ENCODE data around the gene DBX1. TPM values are rescaled to one million over a fixed set of nuclear protein-coding genes. Genes with fewer than 3 reads are reported as not detected.

Gene DBX1
- total RNA-seq, 3 donors from 2014 or later (not counting 1 experiment from before 2014, with no cell fraction given) = not detected

GRCh38 chr11:20120134-20120925, 39.9 kb downstream of the DBX1 start:
- Mint-ChIP-seq H3K36me3 (no peaks in the 10 kb centered on the region), H3K9me3 (no peaks in the 10 kb centered on the region), H3K27ac (no peak overlapping the region), H3K4me3 (no peak overlapping the region), H3K4me1 (no peaks in the 10 kb centered on the region), H3K27me3 (ENCODE audit: low read depth in 2 of 2) (peaks cover 18% of the 10 kb centered on the region in 2 donors)
- Histone ChIP-seq H3K9me3 (ENCODE audit: control insufficient read depth, insufficient read depth, low read length) (no peaks in the 10 kb centered on the region), H3K4me3 (ENCODE audit: low read length) (no peak overlapping the region), H3K27ac (ENCODE audit: low read length) (no peak overlapping the region), H3K27me3 (ENCODE audit: control insufficient read depth, insufficient read depth, low read length) (no peaks in the 10 kb centered on the region), H3K36me3 (ENCODE audit: control insufficient read depth, insufficient read depth, low read length) (no peaks in the 10 kb centered on the region), H3K4me1 (ENCODE audit: control insufficient read depth, insufficient read depth, low read length) (no peaks in the 10 kb centered on the region)
- intact Hi-C loops (cut with micrococcal nuclease) = no loop called here
- TF ChIP-seq, protein P1, sequence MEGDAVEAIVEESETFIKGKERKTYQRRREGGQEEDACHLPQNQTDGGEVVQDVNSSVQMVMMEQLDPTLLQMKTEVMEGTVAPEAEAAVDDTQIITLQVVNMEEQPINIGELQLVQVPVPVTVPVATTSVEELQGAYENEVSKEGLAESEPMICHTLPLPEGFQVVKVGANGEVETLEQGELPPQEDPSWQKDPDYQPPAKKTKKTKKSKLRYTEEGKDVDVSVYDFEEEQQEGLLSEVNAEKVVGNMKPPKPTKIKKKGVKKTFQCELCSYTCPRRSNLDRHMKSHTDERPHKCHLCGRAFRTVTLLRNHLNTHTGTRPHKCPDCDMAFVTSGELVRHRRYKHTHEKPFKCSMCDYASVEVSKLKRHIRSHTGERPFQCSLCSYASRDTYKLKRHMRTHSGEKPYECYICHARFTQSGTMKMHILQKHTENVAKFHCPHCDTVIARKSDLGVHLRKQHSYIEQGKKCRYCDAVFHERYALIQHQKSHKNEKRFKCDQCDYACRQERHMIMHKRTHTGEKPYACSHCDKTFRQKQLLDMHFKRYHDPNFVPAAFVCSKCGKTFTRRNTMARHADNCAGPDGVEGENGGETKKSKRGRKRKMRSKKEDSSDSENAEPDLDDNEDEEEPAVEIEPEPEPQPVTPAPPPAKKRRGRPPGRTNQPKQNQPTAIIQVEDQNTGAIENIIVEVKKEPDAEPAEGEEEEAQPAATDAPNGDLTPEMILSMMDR (IDR thresholded peaks at IDR 0.05) = no peak
- no peak for DNase-seq
- WGBS (ENCODE audit: insufficient coverage) = 93% methylated on average over 4 of the region's 7 CpGs
- ATAC-seq = no peak

GRCh38 chr11:20119315-20119714, 41.0 kb downstream of the DBX1 start:
- no peaks in the 10 kb centered on the region for H3K36me3 Mint-ChIP-seq
- peaks cover 18% of the 10 kb centered on the region in 2 donors for H3K27me3 Mint-ChIP-seq (ENCODE audit: low read depth in 2 of 2)
- 94% methylated on average over 11 of the region's 12 CpGs for WGBS (ENCODE audit: insufficient coverage)
- DNase-seq (no peak), ATAC-seq (no peak)
- no peak overlapping the region for H3K4me3 Mint-ChIP-seq
- no peak overlapping the region for H3K27ac Mint-ChIP-seq
- H3K4me3 ChIP-seq (ENCODE audit: low read length) = no peak overlapping the region
- intact Hi-C loops (cut with micrococcal nuclease) = no loop called here
- no peaks in the 10 kb centered on the region for H3K4me1 Mint-ChIP-seq
- no peaks in the 10 kb centered on the region for H3K36me3 ChIP-seq (ENCODE audit: control insufficient read depth, insufficient read depth, low read length)
- H3K9me3 ChIP-seq (ENCODE audit: control insufficient read depth, insufficient read depth, low read length) = no peaks in the 10 kb centered on the region
- H3K4me1 ChIP-seq (ENCODE audit: control insufficient read depth, insufficient read depth, low read length) = no peaks in the 10 kb centered on the region
- H3K27ac ChIP-seq (ENCODE audit: low read length) = no peak overlapping the region
- TF ChIP-seq, protein P1 (IDR thresholded peaks at IDR 0.05) = no peak
- H3K9me3 Mint-ChIP-seq = no peaks in the 10 kb centered on the region
- no peaks in the 10 kb centered on the region for H3K27me3 ChIP-seq (ENCODE audit: control insufficient read depth, insufficient read depth, low read length)

GRCh38 chr11:20118209-20118608, 42.1 kb downstream of the DBX1 start:
- Histone ChIP-seq H3K4me3 (ENCODE audit: low read length) (no peak overlapping the region), H3K27me3 (ENCODE audit: control insufficient read depth, insufficient read depth, low read length) (no peaks in the 10 kb centered on the region), H3K9me3 (ENCODE audit: control insufficient read depth, insufficient read depth, low read length) (no peaks in the 10 kb centered on the region), H3K4me1 (ENCODE audit: control insufficient read depth, insufficient read depth, low read length) (no peaks in the 10 kb centered on the region), H3K36me3 (ENCODE audit: control insufficient read depth, insufficient read depth, low read length) (no peaks in the 10 kb centered on the region), H3K27ac (ENCODE audit: low read length) (no peak overlapping the region)
- H3K4me3 Mint-ChIP-seq = no peak overlapping the region
- intact Hi-C loops (cut with micrococcal nuclease) = no loop called here
- TF ChIP-seq, protein P1 (IDR thresholded peaks at IDR 0.05) = no peak
- H3K27me3 Mint-ChIP-seq (ENCODE audit: low read depth in 2 of 2) = peaks cover 18% of the 10 kb centered on the region in 2 donors
- H3K36me3 Mint-ChIP-seq = no peaks in the 10 kb centered on the region
- 96% methylated on average over 15 of the region's 15 CpGs for WGBS (ENCODE audit: insufficient coverage)
- H3K4me1 Mint-ChIP-seq = no peaks in the 10 kb centered on the region
- ATAC-seq (no peak), DNase-seq (no peak)
- no peak overlapping the region for H3K27ac Mint-ChIP-seq
- no peaks in the 10 kb centered on the region for H3K9me3 Mint-ChIP-seq

DNA sequence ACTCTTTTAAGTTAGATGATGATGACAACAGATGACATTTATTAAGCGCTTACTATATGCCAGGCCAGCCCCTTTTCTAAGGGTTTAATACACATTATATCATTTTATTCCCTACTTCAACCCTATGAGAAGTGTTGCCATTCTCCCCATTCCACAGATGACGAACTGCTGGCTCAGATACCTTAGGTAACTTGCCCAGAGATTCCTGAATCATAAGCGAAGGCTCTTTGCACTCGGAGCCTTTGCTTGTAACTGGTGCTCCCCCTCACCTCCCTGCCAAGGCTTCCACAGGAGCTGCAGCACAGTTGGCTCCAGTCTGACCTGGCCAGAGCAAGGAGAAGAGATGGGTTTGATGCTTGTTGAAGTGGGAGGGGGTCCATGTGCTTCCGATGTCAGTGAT, 43.0 kb downstream of the DBX1 start:
- Mint-ChIP-seq H3K36me3 (no peaks in the 10 kb centered on the region), H3K4me3 (no peak overlapping the region), H3K9me3 (no peaks in the 10 kb centered on the region), H3K27ac (no peak overlapping the region), H3K4me1 (no peaks in the 10 kb centered on the region), H3K27me3 (ENCODE audit: low read depth in 2 of 2) (peaks cover 18% of the 10 kb centered on the region in 2 donors)
- no peaks in the 10 kb centered on the region for H3K9me3 ChIP-seq (ENCODE audit: control insufficient read depth, insufficient read depth, low read length)
- no peaks in the 10 kb centered on the region for H3K27me3 ChIP-seq (ENCODE audit: control insufficient read depth, insufficient read depth, low read length)
- 85% methylated on average over 5 of the region's 5 CpGs for WGBS (ENCODE audit: insufficient coverage)
- no peak overlapping the region for H3K4me3 ChIP-seq (ENCODE audit: low read length)
- intact Hi-C loops (cut with micrococcal nuclease) = no loop called here
- TF ChIP-seq, protein P1 (IDR thresholded peaks at IDR 0.05) = no peak
- H3K27ac ChIP-seq (ENCODE audit: low read length) = no peak overlapping the region
- no peak for DNase-seq
- ATAC-seq = no peak
- no peaks in the 10 kb centered on the region for H3K36me3 ChIP-seq (ENCODE audit: control insufficient read depth, insufficient read depth, low read length)
- no peaks in the 10 kb centered on the region for H3K4me1 ChIP-seq (ENCODE audit: control insufficient read depth, insufficient read depth, low read length)
